GM12878 (cell line): ENCODE measurements around the gene ANGPTL2. TPM values are rescaled to one million over a fixed set of nuclear protein-coding genes. Genes with fewer than 3 reads are reported as not detected.

Experiments used
- ASH2L ChIP-seq: fragments of 300-600, 200-600 bp; sonication (generic); IDR thresholded peaks from 2 replicates; pipeline ENCODE4 v1.6.1; 2017; ENCODE audit warnings: low read depth, mild to moderate bottlenecking, borderline replicate concordance
- ATF7 ChIP-seq: fragments of 450-650 bp; IDR thresholded peaks from 2 replicates; pipeline ENCODE4 v1.6.1; 2016; ENCODE audit warnings: low read depth, mild to moderate bottlenecking
- CBX3 ChIP-seq: fragments of 200-600 bp; sonication (generic); IDR thresholded peaks from 2 replicates; pipeline ENCODE4 v1.6.1; 2016; ENCODE audit warnings: low read depth, borderline replicate concordance
- CREB1 ChIP-seq: IDR thresholded peaks from 2 replicates; pipeline ENCODE4 v1.6.1; 2012; ENCODE audit warnings: low read depth, mild to moderate bottlenecking, inconsistent platforms
- ETV6 ChIP-seq, 2 experiments: fragments of 450-650 bp in 1 of 2; IDR thresholded peaks in 1 of 2; conservative IDR thresholded peaks in 1 of 2; 2 replicates each; pipeline ENCODE4 v1.6.1; 2014; ENCODE audit warnings: antibody characterized with exemption in 1 of 2, borderline replicate concordance in 1 of 2, low read depth in 1 of 2, mild to moderate bottlenecking in 1 of 2, moderate library complexity in 1 of 2
- EZH2 ChIP-seq: IDR thresholded peaks from 2 replicates; pipeline ENCODE4 v1.6.1; 2012; ENCODE audit warnings: low read depth, mild to moderate bottlenecking, control low read depth, inconsistent platforms, low read length, borderline replicate concordance; ENCODE audit not compliant: control insufficient read depth
- FOXK2 ChIP-seq: fragments of 450-650 bp; IDR thresholded peaks from 2 replicates; pipeline ENCODE4 v1.6.1; 2017; ENCODE audit warnings: mild to moderate bottlenecking, moderate library complexity
- GABPA ChIP-seq: IDR thresholded peaks from 2 replicates; pipeline ENCODE4 v1.6.1; 2014; ENCODE audit warnings: antibody characterized with exemption, low read depth, mild to moderate bottlenecking, inconsistent platforms
- HCFC1 ChIP-seq: fragments of 150-350 bp; IDR thresholded peaks from 2 replicates; pipeline ENCODE4 v1.6.1; 2014; ENCODE audit warnings: low read length
- KAT2A ChIP-seq: conservative IDR thresholded peaks from 2 replicates; pipeline ENCODE4 v1.6.1; 2011; ENCODE audit warnings: low read depth, low read length; ENCODE audit not compliant: control insufficient read depth
- MLLT1 ChIP-seq: fragments of 450-650 bp; IDR thresholded peaks from 2 replicates; pipeline ENCODE4 v1.6.1; 2016; ENCODE audit warnings: mild to moderate bottlenecking
- NFXL1 ChIP-seq: fragments of 450-650 bp; IDR thresholded peaks from 2 replicates; pipeline ENCODE4 v1.6.1; 2017; ENCODE audit warnings: antibody characterized with exemption, mild to moderate bottlenecking, borderline replicate concordance
- NKRF ChIP-seq: fragments of 450-650 bp; conservative IDR thresholded peaks from 2 replicates; pipeline ENCODE4 v1.6.1; 2017; ENCODE audit warnings: mild to moderate bottlenecking, moderate library complexity
- PBX3 ChIP-seq: IDR thresholded peaks from 2 replicates; pipeline ENCODE4 v1.6.1; 2011; ENCODE audit warnings: mild to moderate bottlenecking, low read depth, low read length, moderate library complexity; ENCODE audit not compliant: insufficient replicate concordance
- POLR2A ChIP-seq: IDR thresholded peaks from 2 replicates; pipeline ENCODE4 v1.6.1; 2011; ENCODE audit warnings: low read depth, mild to moderate bottlenecking, low read length
- RBBP5 ChIP-seq: fragments of 200-600 bp; sonication (generic); conservative IDR thresholded peaks from 2 replicates; pipeline ENCODE4 v1.6.1; 2016
- TAF1 ChIP-seq: IDR thresholded peaks from 2 replicates; pipeline ENCODE4 v1.6.1; 2011; ENCODE audit warnings: mild to moderate bottlenecking, low read depth, low read length, borderline replicate concordance
- TARDBP ChIP-seq: IDR thresholded peaks from 2 replicates; pipeline ENCODE4 v1.6.1; 2016; ENCODE audit warnings: borderline replicate concordance
- ZBTB33 ChIP-seq: fragments of 450-650 bp; IDR thresholded peaks from 2 replicates; pipeline ENCODE4 v1.6.1; 2017; ENCODE audit warnings: mild to moderate bottlenecking
- ZNF217 ChIP-seq: fragments of 450-650 bp; IDR thresholded peaks from 2 replicates; pipeline ENCODE4 v1.6.1; 2017; ENCODE audit warnings: antibody characterized with exemption, mild to moderate bottlenecking
- polyA plus RNA-seq, 11 experiments: library from polyadenylated mRNA; depleted of rRNA in 4 of 11; unstranded in 6 of 11; stranded (reverse) in 5 of 11; fragments of >200 nt; fragmentation: Nextera tagmentation in 4 of 11; fragmentation: Illumina TruSeq in 1 of 11; extraction: Ambion mirVana in 4 of 11; extraction: Trizol in 1 of 11; gene quantifications; 1 replicate in 1 of 11; 2 replicates in 10 of 11; pipeline versions ENCODE4 v1.2.1 to v1.2.3, GENCODE V29; 2011 to 2016; ENCODE audit warnings: inconsistent platforms in 2 of 11, missing spikeins in 2 of 11, low read depth in 1 of 11
- total RNA-seq, 4 experiments: library from RNA; depleted of rRNA in 3 of 4; stranded (reverse); fragments of >200 nt in 3 of 4; fragmentation: Illumina TruSeq in 1 of 4; extraction: Trizol in 1 of 4; gene quantifications; 2 replicates each; pipeline versions ENCODE4 v1.2.1 to v1.2.3, GENCODE V29; 2013 to 2021

ANGPTL2 gene
- total and polyA plus RNA-seq, 10 of the 15 experiments (the other 5 are each of a cell fraction or from before 2014, with no cell fraction given): 0.13 to 2.6 (median 0.82) TPM; not detected in 1

GRCh38 chr9:127166651-127167524 lies 44.5 kb upstream of the ANGPTL2 start (continued):
- TF ChIP-seq RBBP5: no peak
- TF ChIP-seq EZH2: no peak
- TF ChIP-seq CREB1: no peak; the same call in 1 of the 2 replicates
- TF ChIP-seq ASH2L: no peak
- no peak for TF ChIP-seq FOXK2
- TF ChIP-seq ETV6 (conservative IDR thresholded peaks at IDR 0.05 in 1 of 2, IDR thresholded peaks at IDR 0.05 in 1 of 2; ENCODE audit: borderline replicate concordance in 1 of 2, low read depth in 1 of 2): no peak
- 0 out of 2 replicates have a peak, but pooled peaks have one; percentile 31 for TF ChIP-seq TAF1
- no peak for TF ChIP-seq NFXL1
- peak; percentile 94 for TF ChIP-seq MLLT1
- TF ChIP-seq GABPA: no peak
- TF ChIP-seq PBX3: peak; percentile 35
- TF ChIP-seq TARDBP: no peak
- peak; percentile 91 for TF ChIP-seq ATF7
- TF ChIP-seq CBX3: no peak
- no peak for TF ChIP-seq NKRF
- no peak for TF ChIP-seq KAT2A
- no peak for TF ChIP-seq HCFC1
- TF ChIP-seq POLR2A: peak; percentile 63
- TF ChIP-seq ZBTB33: no peak
- TF ChIP-seq ZNF217: no peak
